ENCODE measurements around the gene DIP2B. TPM values are rescaled to one million over a fixed set of nuclear protein-coding genes. Genes with fewer than 3 reads are reported as not detected.

The DIP2B gene
- total RNA-seq, 1 experiment from 2014 or later: 26.1 TPM

- no peak for TF ChIP-seq ZBTB43 (CRISPR knock-in tag; IDR thresholded peaks at IDR 0.05)
- no peak for TF ChIP-seq ARID4B (CRISPR knock-in tag; IDR thresholded peaks at IDR 0.05; ENCODE audit: borderline replicate concordance)
- no peak for TF ChIP-seq ZNF416 (CRISPR knock-in tag; IDR thresholded peaks at IDR 0.05)
These were observed 244.7 kb downstream of the DIP2B start (continued) for GRCh38 chr12:50749459-50749882.

DNA sequence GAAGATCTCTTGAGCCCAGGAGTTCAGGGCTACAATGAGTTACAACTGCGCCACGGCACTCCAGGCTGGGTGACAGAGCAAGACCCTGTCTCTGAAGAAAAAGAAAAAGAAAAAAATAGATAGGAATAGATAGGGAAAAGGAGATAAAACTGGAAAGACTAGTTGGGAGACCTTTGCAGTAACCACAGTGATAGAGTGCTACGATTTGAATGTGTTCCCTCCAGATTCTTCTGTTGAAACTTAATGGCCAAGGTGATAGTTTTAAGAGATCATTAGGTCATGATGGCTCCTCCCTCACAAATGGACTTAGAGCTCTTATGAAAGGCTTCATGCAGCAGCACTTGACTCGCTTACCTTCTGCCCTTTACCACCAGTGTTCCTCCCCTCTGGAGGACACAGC is 245.6 kb downstream of the DIP2B start:
- H3K9me3 Mint-ChIP-seq: no peaks in the 10 kb centered on the region
- ATAC-seq (no peak), DNase-seq (ENCODE audit: low spot score) (no peak)
- H3K4me3 Mint-ChIP-seq: no peak overlapping the region
- TF ChIP-seq CBFB (CRISPR knock-in tag; IDR thresholded peaks at IDR 0.05; ENCODE audit: low read depth) (no peak), NFE2L1 (CRISPR knock-in tag; IDR thresholded peaks at IDR 0.05) (no peak), ELF4 (CRISPR knock-in tag; IDR thresholded peaks at IDR 0.05; ENCODE audit: low read depth) (no peak)
- ChIA-PET CTCF (no interaction called here), POLR2A (no interaction called here)
- peaks cover 5% of the 10 kb centered on the region; the same call in 1 of the 2 replicates for H3K36me3 Mint-ChIP-seq
- H3K27me3 Mint-ChIP-seq (ENCODE audit: low read depth): no peaks in the 10 kb centered on the region
- peaks cover 17% of the 10 kb centered on the region for H3K4me1 Mint-ChIP-seq
- peak overlapping the region; percentile 48 for H3K27ac Mint-ChIP-seq

DNA sequence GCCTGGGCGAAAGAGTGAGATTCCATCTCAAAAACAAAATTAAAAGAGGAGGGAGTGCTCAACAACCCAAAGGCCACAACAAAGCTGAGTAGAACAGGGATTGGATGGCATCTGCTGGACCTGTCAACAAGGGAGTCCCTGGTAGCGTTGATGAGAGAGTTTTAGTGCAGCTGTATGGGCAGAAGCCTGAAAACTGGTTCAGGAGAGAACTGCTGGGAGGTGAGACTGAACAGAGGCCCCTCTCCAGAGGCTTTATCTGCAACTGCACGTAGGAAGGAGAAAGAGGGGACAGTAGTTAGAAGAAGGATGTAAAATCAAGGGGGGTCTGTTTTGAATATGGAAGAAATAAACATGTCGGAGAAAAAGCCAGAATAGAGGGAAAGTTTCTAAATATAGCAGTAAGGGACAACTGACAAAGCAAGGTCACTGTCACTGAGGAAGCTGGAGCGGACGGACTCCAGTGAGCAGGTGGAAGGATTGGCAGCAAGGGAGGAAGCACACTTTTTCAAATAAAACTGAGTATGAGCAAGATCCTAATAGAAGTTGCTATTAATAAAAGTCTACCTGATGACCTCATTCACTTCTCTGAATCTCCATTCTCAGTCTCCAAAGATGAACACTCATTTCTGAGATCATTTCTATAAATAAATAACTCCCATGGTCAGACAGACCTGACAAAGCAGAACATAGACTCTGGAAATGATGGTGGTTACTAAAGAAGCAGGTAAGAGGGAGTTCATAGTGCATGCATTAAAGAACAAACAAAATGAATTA is 247.3 kb downstream of the DIP2B start:
- ChIA-PET POLR2A (no interaction called here), CTCF (no interaction called here)
- TF ChIP-seq ZNF232 (CRISPR knock-in tag; IDR thresholded peaks at IDR 0.05): no peak
- TF ChIP-seq CBFB (CRISPR knock-in tag; IDR thresholded peaks at IDR 0.05; ENCODE audit: low read depth): no peak
- no peak for TF ChIP-seq TP53 (CRISPR knock-in tag; IDR thresholded peaks at IDR 0.05)
- no peak for TF ChIP-seq SOX15 (CRISPR knock-in tag; IDR thresholded peaks at IDR 0.05)
- no peak for TF ChIP-seq TEAD1 (CRISPR knock-in tag; IDR thresholded peaks at IDR 0.05)
- no peak for TF ChIP-seq ZBTB43 (CRISPR knock-in tag; IDR thresholded peaks at IDR 0.05)
- no peak for TF ChIP-seq PREB (CRISPR knock-in tag; IDR thresholded peaks at IDR 0.05; ENCODE audit: borderline replicate concordance)
- no peak for TF ChIP-seq ZNF138 (CRISPR knock-in tag; conservative IDR thresholded peaks at IDR 0.05)
- TF ChIP-seq NFYB (CRISPR knock-in tag; conservative IDR thresholded peaks at IDR 0.05; ENCODE audit: low read depth): no peak
- TF ChIP-seq, protein P1, sequence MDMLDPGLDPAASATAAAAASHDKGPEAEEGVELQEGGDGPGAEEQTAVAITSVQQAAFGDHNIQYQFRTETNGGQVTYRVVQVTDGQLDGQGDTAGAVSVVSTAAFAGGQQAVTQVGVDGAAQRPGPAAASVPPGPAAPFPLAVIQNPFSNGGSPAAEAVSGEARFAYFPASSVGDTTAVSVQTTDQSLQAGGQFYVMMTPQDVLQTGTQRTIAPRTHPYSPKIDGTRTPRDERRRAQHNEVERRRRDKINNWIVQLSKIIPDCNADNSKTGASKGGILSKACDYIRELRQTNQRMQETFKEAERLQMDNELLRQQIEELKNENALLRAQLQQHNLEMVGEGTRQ (CRISPR knock-in tag; IDR thresholded peaks at IDR 0.05): no peak
- TF ChIP-seq SP1 (CRISPR knock-in tag; conservative IDR thresholded peaks at IDR 0.05): no peak
- TF ChIP-seq, protein P2, sequence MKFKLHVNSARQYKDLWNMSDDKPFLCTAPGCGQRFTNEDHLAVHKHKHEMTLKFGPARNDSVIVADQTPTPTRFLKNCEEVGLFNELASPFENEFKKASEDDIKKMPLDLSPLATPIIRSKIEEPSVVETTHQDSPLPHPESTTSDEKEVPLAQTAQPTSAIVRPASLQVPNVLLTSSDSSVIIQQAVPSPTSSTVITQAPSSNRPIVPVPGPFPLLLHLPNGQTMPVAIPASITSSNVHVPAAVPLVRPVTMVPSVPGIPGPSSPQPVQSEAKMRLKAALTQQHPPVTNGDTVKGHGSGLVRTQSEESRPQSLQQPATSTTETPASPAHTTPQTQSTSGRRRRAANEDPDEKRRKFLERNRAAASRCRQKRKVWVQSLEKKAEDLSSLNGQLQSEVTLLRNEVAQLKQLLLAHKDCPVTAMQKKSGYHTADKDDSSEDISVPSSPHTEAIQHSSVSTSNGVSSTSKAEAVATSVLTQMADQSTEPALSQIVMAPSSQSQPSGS (CRISPR knock-in tag; IDR thresholded peaks at IDR 0.05; ENCODE audit: borderline replicate concordance, low read depth): no peak
- no peak for TF ChIP-seq ZSCAN18 (CRISPR knock-in tag; IDR thresholded peaks at IDR 0.05)
- no peak for TF ChIP-seq NR2C2 (CRISPR knock-in tag; IDR thresholded peaks at IDR 0.05)
- no peak for TF ChIP-seq MXD4 (CRISPR knock-in tag; IDR thresholded peaks at IDR 0.05; ENCODE audit: borderline replicate concordance)
- H3K27me3 Mint-ChIP-seq (ENCODE audit: low read depth): no peaks in the 10 kb centered on the region
- no peak overlapping the region for H3K4me3 Mint-ChIP-seq
- DNase-seq (ENCODE audit: low spot score) (no peak), ATAC-seq (no peak)
- H3K9me3 Mint-ChIP-seq: peaks cover 3% of the 10 kb centered on the region; the same call in 1 of the 2 replicates
- H3K4me1 Mint-ChIP-seq: peaks cover 16% of the 10 kb centered on the region
- peaks cover 4% of the 10 kb centered on the region; the same call in 1 of the 2 replicates for H3K36me3 Mint-ChIP-seq
- peak overlapping the region; percentile 71; the same call in 1 of the 2 replicates for H3K27ac Mint-ChIP-seq
